Left ventricle myocardium inferior (tissue), 1 donor: ENCODE data around the gene JADE1. TPM values are rescaled to one million over a fixed set of nuclear protein-coding genes. Genes with fewer than 3 reads are reported as not detected.
A peak's percentile ranks its signal among the peaks of the same experiment; 100 is the strongest.

Experiments
- DNase-seq: peaks from one replicate; pipeline ENCODE4 v3.0.0-alpha.2; 2020
- H3K27ac ChIP-seq: fragments of 200-600 bp; replicated peaks from 2 replicates; pipeline ENCODE4 v1.8.0; 2021
- H3K27me3 ChIP-seq: fragments of 200-600 bp; 2 replicates; pipeline ENCODE4 v1.8.0; 2021; ENCODE audit warnings: low read depth
- H3K36me3 ChIP-seq: fragments of 200-600 bp; 2 replicates; pipeline ENCODE4 v1.8.0; 2021
- H3K4me1 ChIP-seq: fragments of 200-600 bp; 2 replicates; pipeline ENCODE4 v1.8.0; 2021
- H3K4me3 ChIP-seq: fragments of 200-600 bp; 2 replicates; pipeline ENCODE4 v1.8.0; 2021; ENCODE audit warnings: mild to moderate bottlenecking, moderate library complexity
- H3K9me3 ChIP-seq: fragments of 200-600 bp; replicated peaks from 2 replicates; pipeline ENCODE4 v1.8.0; 2021
- intact Hi-C: fragments of 100-400 bp; cut with micrococcal nuclease; formaldehyde crosslinking; loops from one replicate; pipeline ENCODE4 v1.11.0; 2022
- total RNA-seq: library from RNA; stranded (reverse); fragmentation: NEBNext Ultra II Directional; extraction: Animal tissue kit (Norgen Biotek cat#: 25700); gene quantifications from one replicate; pipeline ENCODE4 v1.2.1, GENCODE V29; 2021
- TF ChIP-seq, protein P1 (sequence below): fragments of 200-600 bp; IDR thresholded peaks from 2 replicates; pipeline ENCODE4 v1.8.0; 2021; ENCODE audit warnings: antibody characterized with exemption, mild to moderate bottlenecking, borderline replicate concordance
- donor health status: DM: no; HTN: yes; CAD: no; lungs with severe emphysema.

Gene JADE1
- total RNA-seq, 1 donor from 2014 or later, result 22.1 TPM

- peak; percentile 92 for DNase-seq
- Histone ChIP-seq H3K27me3 (no peaks in the 10 kb centered on the region), H3K27ac (peak overlapping the region; percentile 93), H3K9me3 (no peaks in the 10 kb centered on the region), H3K4me3 (peak overlapping the region; percentile 92), H3K4me1 (peaks cover 59% of the 10 kb centered on the region), H3K36me3 (no peaks in the 10 kb centered on the region)
- TF ChIP-seq, protein P1, sequence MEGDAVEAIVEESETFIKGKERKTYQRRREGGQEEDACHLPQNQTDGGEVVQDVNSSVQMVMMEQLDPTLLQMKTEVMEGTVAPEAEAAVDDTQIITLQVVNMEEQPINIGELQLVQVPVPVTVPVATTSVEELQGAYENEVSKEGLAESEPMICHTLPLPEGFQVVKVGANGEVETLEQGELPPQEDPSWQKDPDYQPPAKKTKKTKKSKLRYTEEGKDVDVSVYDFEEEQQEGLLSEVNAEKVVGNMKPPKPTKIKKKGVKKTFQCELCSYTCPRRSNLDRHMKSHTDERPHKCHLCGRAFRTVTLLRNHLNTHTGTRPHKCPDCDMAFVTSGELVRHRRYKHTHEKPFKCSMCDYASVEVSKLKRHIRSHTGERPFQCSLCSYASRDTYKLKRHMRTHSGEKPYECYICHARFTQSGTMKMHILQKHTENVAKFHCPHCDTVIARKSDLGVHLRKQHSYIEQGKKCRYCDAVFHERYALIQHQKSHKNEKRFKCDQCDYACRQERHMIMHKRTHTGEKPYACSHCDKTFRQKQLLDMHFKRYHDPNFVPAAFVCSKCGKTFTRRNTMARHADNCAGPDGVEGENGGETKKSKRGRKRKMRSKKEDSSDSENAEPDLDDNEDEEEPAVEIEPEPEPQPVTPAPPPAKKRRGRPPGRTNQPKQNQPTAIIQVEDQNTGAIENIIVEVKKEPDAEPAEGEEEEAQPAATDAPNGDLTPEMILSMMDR, result no peak
- intact Hi-C loops, result no loop called here
Observed at GRCh38 chr4:128811571-128812441, 2.3 kb downstream of the JADE1 start.

DNA sequence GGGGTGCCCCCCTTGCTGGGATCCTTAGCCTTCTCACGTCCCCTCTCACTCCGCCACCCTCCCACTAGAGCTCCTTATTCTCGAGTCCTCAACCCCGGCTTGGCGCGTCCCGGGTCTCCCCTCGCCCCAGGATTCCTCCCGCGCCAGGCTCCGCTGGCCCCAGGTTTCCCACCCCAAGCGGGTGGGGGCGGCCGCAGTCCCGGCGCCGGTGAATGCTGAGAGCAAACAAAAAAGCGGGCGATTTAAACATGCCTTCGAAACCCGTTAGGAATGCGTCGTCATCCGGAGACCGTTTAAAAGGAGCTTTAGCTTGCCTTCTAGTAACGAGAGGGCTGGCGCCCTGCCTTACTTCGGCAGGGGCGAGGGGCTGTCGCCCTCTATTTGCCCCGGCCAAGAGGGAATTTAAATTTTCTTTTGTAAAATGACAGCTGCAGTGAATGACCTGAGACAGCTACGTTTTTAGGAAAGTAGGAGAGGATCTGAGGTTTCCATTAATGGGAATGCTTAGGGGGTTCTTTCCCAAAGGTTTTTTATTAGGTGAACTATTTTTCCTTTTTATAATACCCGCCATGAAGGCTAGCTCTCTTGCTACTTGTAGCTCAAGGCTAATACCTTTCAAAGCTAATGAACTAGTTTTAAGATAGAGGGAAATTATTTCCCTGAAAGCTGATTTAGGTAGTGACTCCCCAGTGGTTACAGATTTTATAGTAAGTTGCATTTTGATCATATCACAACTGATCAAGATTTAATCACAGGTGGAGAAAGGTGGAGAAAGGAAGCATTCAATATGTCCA is 3.1 kb downstream of the JADE1 start:
- Histone ChIP-seq H3K27ac (peak overlapping the region; percentile 93), H3K9me3 (no peaks in the 10 kb centered on the region), H3K27me3 (no peaks in the 10 kb centered on the region), H3K36me3 (no peaks in the 10 kb centered on the region), H3K4me1 (peaks cover 59% of the 10 kb centered on the region), H3K4me3 (peak overlapping the region; percentile 92)
- TF ChIP-seq, protein P1, result no peak
- no peak for DNase-seq
- intact Hi-C loops, result no loop called here

GRCh38 chr4:128813965-128814364 is 4.5 kb downstream of the JADE1 start:
- intact Hi-C loops, result no loop called here
- TF ChIP-seq, protein P1, result no peak
- H3K27ac ChIP-seq, result no peak overlapping the region
- H3K36me3 ChIP-seq, result no peaks in the 10 kb centered on the region
- no peaks in the 10 kb centered on the region for H3K27me3 ChIP-seq
- no peak overlapping the region for H3K4me3 ChIP-seq
- H3K9me3 ChIP-seq, result no peaks in the 10 kb centered on the region
- no peak for DNase-seq
- H3K4me1 ChIP-seq, result peaks cover 71% of the 10 kb centered on the region

DNA sequence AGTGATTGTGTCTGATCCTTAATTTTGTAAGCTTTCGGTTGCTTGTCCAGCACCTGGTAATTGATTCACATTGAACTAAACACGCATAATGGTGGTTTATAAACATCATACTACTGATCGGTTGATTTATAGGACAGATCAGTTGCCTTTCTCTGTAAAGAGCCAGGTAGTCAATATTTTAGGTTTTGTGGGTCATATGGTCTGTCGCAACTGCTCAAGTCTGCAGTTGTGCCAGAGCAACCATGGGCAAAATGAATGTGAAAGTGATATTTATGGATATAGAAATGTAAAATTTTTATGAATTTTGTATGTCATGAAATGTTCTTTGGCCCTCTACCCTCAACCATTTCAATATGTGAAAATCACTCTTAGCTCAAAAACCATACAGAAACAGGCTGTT is 8.9 kb downstream of the JADE1 start:
- Histone ChIP-seq H3K4me3 (no peak overlapping the region), H3K9me3 (no peaks in the 10 kb centered on the region), H3K36me3 (no peaks in the 10 kb centered on the region), H3K27me3 (no peaks in the 10 kb centered on the region), H3K4me1 (peaks cover 88% of the 10 kb centered on the region), H3K27ac (no peak overlapping the region)
- intact Hi-C loops, result no loop called here
- DNase-seq, result no peak
- TF ChIP-seq, protein P1, result no peak

DNA sequence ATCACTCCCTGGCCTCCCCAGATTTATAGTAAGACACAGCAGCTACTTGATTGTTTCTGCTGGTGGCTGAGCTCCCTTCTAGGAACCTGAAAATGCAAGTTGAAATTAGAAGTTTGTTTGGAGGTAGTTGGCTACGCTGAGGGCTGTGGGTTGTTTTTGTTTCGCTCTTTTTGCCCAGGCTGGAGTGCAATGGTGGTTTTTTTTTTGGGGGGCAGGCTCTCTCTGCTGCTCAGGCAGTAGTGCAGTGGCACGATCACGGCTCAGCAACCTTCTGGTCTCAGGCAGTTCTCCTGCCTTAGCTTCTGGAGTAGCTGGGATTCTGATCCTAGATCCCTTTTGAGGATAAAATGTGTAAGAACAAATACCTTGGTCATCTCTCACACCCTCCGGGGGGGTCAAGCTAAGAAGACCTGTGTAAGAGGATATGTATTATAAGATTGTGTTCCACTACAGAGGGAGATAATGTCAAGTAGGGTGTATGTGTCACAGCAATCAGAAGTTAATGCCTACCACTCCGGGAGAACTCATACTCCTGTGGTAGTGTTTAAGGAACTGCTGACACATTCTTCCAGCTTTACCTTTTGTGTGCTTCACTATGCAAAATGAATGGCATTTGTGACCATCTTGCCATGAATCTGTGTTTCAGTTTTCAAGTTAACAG is 9.7 kb downstream of the JADE1 start:
- TF ChIP-seq, protein P1, result no peak
- Histone ChIP-seq H3K4me1 (peaks cover 83% of the 10 kb centered on the region), H3K36me3 (no peaks in the 10 kb centered on the region), H3K27me3 (no peaks in the 10 kb centered on the region), H3K9me3 (no peaks in the 10 kb centered on the region), H3K4me3 (no peak overlapping the region), H3K27ac (no peak overlapping the region)
- DNase-seq, result no peak
- intact Hi-C loops, result no loop called here
